ENCODE data around the gene EFCAB8. TPM values are rescaled to one million over a fixed set of nuclear protein-coding genes. Genes with fewer than 3 reads are reported as not detected.

Gene EFCAB8
- total RNA-seq, 1 donor from 2014 or later = 0.41 TPM

DNA sequence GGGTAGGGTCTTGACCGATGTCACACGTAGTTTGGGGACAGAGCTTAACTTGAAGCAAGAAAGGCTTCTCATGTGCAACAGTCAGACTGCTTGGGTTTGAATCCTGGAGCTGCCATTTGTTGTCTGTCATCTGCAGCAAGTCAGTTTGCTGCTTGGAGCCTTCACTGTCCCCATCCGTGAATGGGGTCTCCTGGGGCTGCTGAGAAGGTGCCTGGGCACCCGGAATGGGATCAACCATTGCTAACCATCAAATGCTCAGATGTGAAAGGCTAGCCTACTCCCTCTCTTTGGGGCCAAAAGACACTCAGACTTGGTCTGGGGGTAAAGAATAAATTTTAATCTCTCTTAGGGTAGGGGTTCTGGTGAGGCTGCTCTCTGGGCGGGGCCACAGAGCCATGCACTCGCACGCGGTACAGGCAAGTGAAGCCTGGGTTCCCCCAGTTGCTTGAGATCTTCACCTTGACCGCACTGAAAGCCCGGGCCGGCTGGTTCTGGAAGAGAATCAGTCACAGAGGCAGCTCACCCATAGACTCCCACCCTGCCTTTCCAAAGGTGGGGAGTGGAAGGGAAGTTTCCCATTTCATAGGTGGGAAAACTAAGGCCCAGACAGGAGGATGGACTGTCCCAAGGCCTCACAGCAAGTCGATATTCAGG is 124.9 kb downstream of the EFCAB8 start:
- H4K20me1 ChIP-seq (ENCODE audit: insufficient read depth, low read length) = no peaks in the 10 kb centered on the region
- no peaks in the 10 kb centered on the region for H3K4me1 ChIP-seq (ENCODE audit: insufficient read depth, low read length)
- H3K36me3 ChIP-seq (ENCODE audit: insufficient read depth, low read length) = no peaks in the 10 kb centered on the region
- no peaks in the 10 kb centered on the region for H3K36me3 Mint-ChIP-seq (ENCODE audit: low read depth, unreplicated experiment)
- H3K4me3 Mint-ChIP-seq (ENCODE audit: unreplicated experiment) = no peak overlapping the region
- H3K4me1 Mint-ChIP-seq (ENCODE audit: low read depth, unreplicated experiment) = no peaks in the 10 kb centered on the region
- H3K79me2 ChIP-seq (ENCODE audit: insufficient read depth, low read length) = no peaks in the 10 kb centered on the region
- peaks cover 2% of the 10 kb centered on the region for H3K9me3 Mint-ChIP-seq (ENCODE audit: unreplicated experiment)
- no peak overlapping the region for H2AFZ ChIP-seq (ENCODE audit: low read depth, low read length)
- no peak overlapping the region for H3K27ac ChIP-seq (ENCODE audit: low read depth, low read length)
- TF ChIP-seq EZH2 (IDR thresholded peaks at IDR 0.05; ENCODE audit: insufficient read depth, low read length) = no peak
- TF ChIP-seq, protein P1, sequence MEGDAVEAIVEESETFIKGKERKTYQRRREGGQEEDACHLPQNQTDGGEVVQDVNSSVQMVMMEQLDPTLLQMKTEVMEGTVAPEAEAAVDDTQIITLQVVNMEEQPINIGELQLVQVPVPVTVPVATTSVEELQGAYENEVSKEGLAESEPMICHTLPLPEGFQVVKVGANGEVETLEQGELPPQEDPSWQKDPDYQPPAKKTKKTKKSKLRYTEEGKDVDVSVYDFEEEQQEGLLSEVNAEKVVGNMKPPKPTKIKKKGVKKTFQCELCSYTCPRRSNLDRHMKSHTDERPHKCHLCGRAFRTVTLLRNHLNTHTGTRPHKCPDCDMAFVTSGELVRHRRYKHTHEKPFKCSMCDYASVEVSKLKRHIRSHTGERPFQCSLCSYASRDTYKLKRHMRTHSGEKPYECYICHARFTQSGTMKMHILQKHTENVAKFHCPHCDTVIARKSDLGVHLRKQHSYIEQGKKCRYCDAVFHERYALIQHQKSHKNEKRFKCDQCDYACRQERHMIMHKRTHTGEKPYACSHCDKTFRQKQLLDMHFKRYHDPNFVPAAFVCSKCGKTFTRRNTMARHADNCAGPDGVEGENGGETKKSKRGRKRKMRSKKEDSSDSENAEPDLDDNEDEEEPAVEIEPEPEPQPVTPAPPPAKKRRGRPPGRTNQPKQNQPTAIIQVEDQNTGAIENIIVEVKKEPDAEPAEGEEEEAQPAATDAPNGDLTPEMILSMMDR (IDR thresholded peaks at IDR 0.05; ENCODE audit: insufficient read depth, low read depth, low read length) = no peak
- no peak for FAIRE-seq
- H3K27me3 ChIP-seq (ENCODE audit: insufficient read depth, low read length) = no peaks in the 10 kb centered on the region
- no peak overlapping the region for H3K27ac Mint-ChIP-seq (ENCODE audit: unreplicated experiment)
- H3K9me3 ChIP-seq (ENCODE audit: insufficient read depth, low read depth, low read length) = no peaks in the 10 kb centered on the region
- peaks cover 15% of the 10 kb centered on the region for H3K27me3 Mint-ChIP-seq (ENCODE audit: low read depth, unreplicated experiment)
- no peak overlapping the region for H3K4me3 ChIP-seq (ENCODE audit: insufficient read depth, low read depth, low read length)
- DNase-seq (ENCODE audit: low read depth) = no peak
- H3K9ac ChIP-seq (ENCODE audit: low read length) = no peak overlapping the region
- no peak overlapping the region for H3K4me2 ChIP-seq (ENCODE audit: low read length)

DNA sequence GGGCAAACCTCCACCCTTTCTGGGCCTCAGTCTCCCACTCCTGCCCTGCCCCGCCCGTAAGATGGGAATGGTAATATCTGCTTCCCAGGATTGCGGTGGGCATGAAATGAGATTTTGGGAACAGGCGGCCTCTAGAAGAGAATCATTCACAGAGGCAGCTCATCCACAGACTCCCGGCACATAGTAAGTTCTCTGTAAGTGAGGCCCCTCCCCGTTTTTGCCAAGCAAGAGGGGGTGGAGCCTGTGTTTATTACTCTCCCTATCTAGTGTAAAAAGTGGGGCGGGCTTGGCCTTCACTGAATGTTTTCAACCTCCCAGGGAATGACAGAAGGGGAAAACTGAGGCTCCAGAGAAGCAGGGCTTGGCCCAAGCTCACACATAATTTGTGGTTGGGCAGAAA is 125.5 kb downstream of the EFCAB8 start:
- Histone ChIP-seq H3K27me3 (ENCODE audit: insufficient read depth, low read length) (no peaks in the 10 kb centered on the region), H3K79me2 (ENCODE audit: insufficient read depth, low read length) (no peaks in the 10 kb centered on the region), H3K27ac (ENCODE audit: low read depth, low read length) (no peak overlapping the region), H3K9ac (ENCODE audit: low read length) (no peak overlapping the region), H3K4me2 (ENCODE audit: low read length) (no peak overlapping the region), H3K4me3 (ENCODE audit: insufficient read depth, low read depth, low read length) (no peak overlapping the region), H3K36me3 (ENCODE audit: insufficient read depth, low read length) (no peaks in the 10 kb centered on the region), H4K20me1 (ENCODE audit: insufficient read depth, low read length) (no peaks in the 10 kb centered on the region), H3K4me1 (ENCODE audit: insufficient read depth, low read length) (no peaks in the 10 kb centered on the region), H2AFZ (ENCODE audit: low read depth, low read length) (no peak overlapping the region), H3K9me3 (ENCODE audit: insufficient read depth, low read depth, low read length) (no peaks in the 10 kb centered on the region)
- no peak for TF ChIP-seq EZH2 (IDR thresholded peaks at IDR 0.05; ENCODE audit: insufficient read depth, low read length)
- TF ChIP-seq, protein P1 (IDR thresholded peaks at IDR 0.05; ENCODE audit: insufficient read depth, low read depth, low read length) = no peak
- FAIRE-seq (no peak), DNase-seq (ENCODE audit: low read depth) (no peak)
- Mint-ChIP-seq H3K36me3 (ENCODE audit: low read depth, unreplicated experiment) (no peaks in the 10 kb centered on the region), H3K27ac (ENCODE audit: unreplicated experiment) (no peak overlapping the region), H3K4me3 (ENCODE audit: unreplicated experiment) (no peak overlapping the region), H3K4me1 (ENCODE audit: low read depth, unreplicated experiment) (no peaks in the 10 kb centered on the region), H3K27me3 (ENCODE audit: low read depth, unreplicated experiment) (peaks cover 15% of the 10 kb centered on the region), H3K9me3 (ENCODE audit: unreplicated experiment) (peaks cover 2% of the 10 kb centered on the region)

DNA sequence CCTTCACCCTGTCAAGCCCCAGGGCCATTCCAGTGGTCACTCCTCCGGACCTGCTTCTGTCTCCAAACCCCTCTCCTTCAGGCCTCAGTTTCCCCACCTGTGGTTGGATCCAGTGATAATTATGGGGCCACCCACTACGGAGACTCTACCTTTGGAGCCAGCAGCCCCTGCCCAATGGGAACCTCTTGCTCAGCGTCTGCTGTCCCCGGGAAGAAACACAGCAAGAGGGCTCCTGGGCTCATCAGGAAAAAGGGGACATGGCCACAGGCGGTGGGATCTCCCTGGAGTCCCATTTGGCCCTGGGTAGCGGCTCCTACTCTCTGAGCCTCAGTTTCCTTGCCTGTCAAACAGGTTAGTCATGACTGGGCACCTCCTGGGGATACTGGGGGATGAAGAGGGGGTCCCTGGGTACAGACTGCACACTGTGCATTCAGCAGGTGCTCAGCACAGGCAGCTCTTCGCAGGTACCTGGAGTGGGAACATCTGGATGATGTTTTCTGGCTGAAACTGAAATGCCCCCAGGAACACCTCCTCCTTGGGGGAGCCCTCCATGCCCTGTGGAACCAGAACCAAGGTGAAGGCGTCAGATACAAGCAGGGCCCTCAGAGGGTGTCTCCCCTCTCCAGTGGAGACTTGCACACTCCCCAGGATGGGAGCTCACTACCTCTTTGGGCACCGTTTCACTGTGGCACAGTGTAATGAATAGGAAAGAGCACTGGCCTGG is 126.1 kb downstream of the EFCAB8 start:
- no peak overlapping the region for H3K27ac Mint-ChIP-seq (ENCODE audit: unreplicated experiment)
- H3K36me3 Mint-ChIP-seq (ENCODE audit: low read depth, unreplicated experiment) = no peaks in the 10 kb centered on the region
- peaks cover 15% of the 10 kb centered on the region for H3K27me3 Mint-ChIP-seq (ENCODE audit: low read depth, unreplicated experiment)
- Histone ChIP-seq H3K4me1 (ENCODE audit: insufficient read depth, low read length) (no peaks in the 10 kb centered on the region), H3K4me2 (ENCODE audit: low read length) (no peak overlapping the region), H3K27ac (ENCODE audit: low read depth, low read length) (no peak overlapping the region), H4K20me1 (ENCODE audit: insufficient read depth, low read length) (no peaks in the 10 kb centered on the region), H3K9me3 (ENCODE audit: insufficient read depth, low read depth, low read length) (no peaks in the 10 kb centered on the region), H3K27me3 (ENCODE audit: insufficient read depth, low read length) (no peaks in the 10 kb centered on the region), H3K4me3 (ENCODE audit: insufficient read depth, low read depth, low read length) (no peak overlapping the region), H3K79me2 (ENCODE audit: insufficient read depth, low read length) (no peaks in the 10 kb centered on the region), H3K36me3 (ENCODE audit: insufficient read depth, low read length) (no peaks in the 10 kb centered on the region), H3K9ac (ENCODE audit: low read length) (no peak overlapping the region), H2AFZ (ENCODE audit: low read depth, low read length) (no peak overlapping the region)
- TF ChIP-seq, protein P1 (IDR thresholded peaks at IDR 0.05; ENCODE audit: insufficient read depth, low read depth, low read length) = no peak
- TF ChIP-seq EZH2 (IDR thresholded peaks at IDR 0.05; ENCODE audit: insufficient read depth, low read length) = no peak
- no peak for DNase-seq (ENCODE audit: low read depth)
- peaks cover 2% of the 10 kb centered on the region for H3K9me3 Mint-ChIP-seq (ENCODE audit: unreplicated experiment)
- H3K4me3 Mint-ChIP-seq (ENCODE audit: unreplicated experiment) = no peak overlapping the region
- H3K4me1 Mint-ChIP-seq (ENCODE audit: low read depth, unreplicated experiment) = no peaks in the 10 kb centered on the region
- no peak for FAIRE-seq

Data from astrocyte (in vitro differentiated cells and primary cell).